Cortex of kidney (tissue), 1 donor: ENCODE data around the gene TMEM41A.

Source experiments
- DNase-seq: peaks from one replicate; lab custom pipeline; 2025; lab: John Stamatoyannopoulos, UW

TMEM41A gene

GRCh38 chr3:185498503-185499396 is at the start of gene TMEM41A:
Gene TMEM41A, minus strand, starts transcription at chr3:185499035. Its CDS starts 74 bp downstream, at chr3:185498961.
- DNase-seq = peak; percentile 65

DNA sequence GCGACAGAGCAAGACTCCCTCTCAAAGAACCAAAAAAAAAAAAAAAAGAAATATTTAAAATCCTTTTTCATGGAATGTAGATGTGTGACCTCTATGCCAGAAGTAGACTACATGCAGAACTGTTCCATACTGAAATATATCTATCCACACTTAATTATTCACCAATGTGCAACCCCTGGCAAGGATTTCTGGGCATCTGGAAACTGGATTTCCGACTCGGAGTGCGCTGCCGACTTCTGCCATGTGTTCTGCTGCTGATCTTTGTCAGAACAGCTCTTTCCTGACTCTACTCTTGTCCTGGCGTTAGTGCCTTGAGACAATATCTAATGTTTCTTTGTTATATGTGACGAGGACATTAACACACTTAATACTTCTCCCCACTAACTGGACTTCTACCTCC is 41.9 kb upstream of the TMEM41A start:
- DNase-seq = no peak

DNA sequence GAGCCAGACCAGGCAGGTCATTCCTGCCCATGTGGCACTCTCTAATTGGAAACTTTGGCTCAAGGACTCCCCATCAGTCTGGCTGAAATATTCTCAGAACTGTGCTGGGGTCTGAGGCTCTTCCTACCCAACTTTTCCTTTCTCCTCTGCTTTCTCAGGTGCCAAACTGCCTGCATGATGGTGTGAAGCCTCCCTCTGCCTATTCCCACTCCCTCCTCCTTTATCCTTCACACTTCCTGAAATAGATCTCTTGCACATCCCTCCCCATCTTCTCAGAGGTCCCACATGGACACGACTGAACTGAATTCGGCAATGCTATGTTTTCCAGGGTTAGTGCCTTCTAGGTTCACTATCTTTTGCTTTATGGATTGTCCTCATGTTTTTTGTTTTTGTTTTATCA is 41.1 kb upstream of the TMEM41A start:
- DNase-seq = no peak

DNA sequence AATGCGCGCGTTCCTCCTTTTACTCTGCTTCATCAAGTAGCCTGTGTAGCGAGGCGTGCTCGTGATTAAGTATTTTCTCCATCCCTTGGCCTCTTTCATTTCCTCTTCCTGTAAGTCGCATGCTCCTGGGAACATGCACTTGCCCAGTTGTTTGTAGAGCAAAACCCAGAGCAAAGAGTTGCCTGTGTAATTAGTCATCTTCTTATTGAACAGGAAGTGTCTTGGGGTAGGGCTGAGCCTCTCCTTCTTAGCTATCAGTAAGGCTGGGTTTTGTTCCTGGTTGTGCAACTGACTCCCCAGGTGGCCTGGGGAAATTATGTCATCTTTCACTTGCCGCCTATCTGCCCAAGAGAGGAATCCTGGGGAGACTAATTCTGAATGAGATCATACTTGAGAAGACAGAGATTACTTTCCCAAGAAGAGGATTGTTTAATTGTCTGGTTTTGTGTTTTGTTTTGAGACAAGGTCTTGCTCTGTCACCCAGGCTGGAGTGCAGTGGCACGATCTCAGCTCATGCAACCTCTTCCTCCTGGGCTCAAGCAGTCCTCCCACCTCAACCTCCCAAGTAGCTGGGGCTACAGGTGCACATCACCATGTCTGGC is 38.6 kb upstream of the TMEM41A start:
- no peak for DNase-seq

- DNase-seq = no peak
Measured at GRCh38 chr3:185534511-185534910, 35.7 kb upstream of the TMEM41A start.

- no peak for DNase-seq
Measured at GRCh38 chr3:185532901-185533300, 34.1 kb upstream of the TMEM41A start.

DNA sequence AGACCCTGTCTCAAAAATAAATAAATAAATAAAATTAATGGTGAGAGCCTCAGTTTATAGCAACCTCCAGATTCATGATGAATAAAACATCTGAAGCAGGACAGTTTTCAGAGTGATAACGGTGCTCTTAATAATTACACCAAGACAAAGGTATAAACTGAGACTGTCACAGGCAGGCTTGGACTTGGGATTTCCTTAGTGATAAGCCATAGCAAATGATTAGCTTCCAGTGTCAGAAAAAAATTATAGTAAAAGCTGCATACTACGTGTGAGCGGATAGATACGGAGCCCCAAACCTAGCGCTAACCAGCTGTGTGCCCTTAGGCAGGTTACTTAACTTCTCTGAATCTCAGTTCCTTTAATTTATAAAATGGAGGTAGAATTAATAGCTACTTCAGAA is 32.0 kb upstream of the TMEM41A start:
- no peak for DNase-seq

- DNase-seq = no peak
Measured at GRCh38 chr3:185528532-185528931, 29.7 kb upstream of the TMEM41A start.

- DNase-seq = no peak
Measured at GRCh38 chr3:185527364-185527763, 28.5 kb upstream of the TMEM41A start.

DNA sequence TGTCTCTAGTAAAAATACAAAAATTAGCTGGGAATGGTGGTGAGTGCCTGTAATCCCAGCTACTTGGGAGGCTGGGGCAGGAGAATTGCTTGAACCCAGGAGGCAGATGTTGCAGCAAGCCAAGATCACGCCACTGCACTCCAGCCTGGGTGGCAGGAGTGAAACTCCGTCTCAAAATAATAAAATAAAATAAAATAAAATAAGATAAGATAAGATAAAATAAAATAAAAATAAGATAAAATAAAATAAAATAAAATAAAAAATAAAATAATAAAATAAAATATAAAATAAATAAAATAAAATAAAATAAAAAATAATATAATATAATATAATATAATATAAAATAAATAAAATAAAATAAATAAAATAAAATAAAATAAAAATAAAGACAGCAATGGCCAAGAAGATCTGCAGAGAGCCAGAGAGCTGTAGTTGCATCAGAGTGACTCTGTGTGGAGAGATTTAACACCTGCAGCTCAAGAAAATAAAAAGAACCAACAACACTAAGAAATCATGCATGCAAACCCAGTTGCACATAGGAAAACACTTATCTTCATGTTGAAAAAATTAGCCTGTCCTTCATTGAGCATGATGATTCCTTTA is 27.6 kb upstream of the TMEM41A start:
- no peak for DNase-seq

DNA sequence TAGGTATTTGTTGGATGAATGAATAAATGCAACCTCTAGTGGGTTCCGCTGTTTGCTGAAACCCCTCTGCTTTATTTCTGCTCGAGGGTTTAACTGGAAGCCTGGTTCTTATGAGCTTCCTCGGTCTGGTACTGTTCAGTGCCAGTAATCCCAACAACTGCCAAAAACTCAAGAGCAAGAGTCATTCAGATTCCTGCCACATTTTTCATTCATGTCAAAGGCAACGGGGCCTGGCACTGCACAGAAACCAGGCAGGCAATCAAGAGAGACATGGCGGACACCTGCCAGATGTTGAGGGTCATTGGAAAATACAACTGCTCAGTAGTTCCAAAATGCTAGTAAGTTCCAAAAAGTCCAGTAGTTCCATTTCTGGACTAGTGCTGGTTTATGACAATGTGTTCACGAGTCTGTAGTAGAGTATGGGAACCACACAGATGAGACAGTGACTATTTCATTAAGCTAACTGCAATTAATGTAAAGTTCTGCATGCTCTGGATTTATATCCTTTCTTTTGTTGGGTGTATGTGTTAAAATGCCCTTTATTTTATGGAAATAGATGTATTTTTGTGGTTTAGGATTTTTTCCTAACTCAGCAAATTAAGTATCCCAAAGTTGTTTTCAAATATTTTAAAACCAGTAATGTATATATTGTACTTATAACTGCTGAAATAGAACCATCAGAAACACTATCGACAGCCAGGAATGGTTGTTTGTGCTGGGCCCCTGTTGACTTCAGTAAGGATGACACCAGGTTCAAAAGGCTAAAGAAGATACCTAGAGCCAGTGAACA is 22.7 kb upstream of the TMEM41A start:
- DNase-seq = no peak

DNA sequence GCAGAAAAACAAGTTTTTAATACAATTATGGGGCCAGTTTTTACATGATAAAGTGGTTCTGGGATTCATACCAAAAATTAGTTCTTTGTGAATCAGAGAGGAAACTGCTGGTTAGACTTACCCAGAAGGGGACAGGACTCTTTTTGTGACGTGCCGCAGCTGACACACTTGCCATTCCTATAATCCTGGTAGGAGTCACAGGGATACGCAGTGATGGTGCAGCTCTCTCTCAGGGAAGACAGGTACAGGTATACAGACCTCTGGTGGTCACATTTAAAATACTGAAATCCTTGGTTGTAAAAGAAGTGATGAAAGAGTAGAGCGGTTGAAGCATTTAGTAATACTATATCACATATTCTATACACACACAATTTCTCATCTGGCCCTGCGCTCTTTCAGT is 20.2 kb upstream of the TMEM41A start:
- no peak for DNase-seq

DNA sequence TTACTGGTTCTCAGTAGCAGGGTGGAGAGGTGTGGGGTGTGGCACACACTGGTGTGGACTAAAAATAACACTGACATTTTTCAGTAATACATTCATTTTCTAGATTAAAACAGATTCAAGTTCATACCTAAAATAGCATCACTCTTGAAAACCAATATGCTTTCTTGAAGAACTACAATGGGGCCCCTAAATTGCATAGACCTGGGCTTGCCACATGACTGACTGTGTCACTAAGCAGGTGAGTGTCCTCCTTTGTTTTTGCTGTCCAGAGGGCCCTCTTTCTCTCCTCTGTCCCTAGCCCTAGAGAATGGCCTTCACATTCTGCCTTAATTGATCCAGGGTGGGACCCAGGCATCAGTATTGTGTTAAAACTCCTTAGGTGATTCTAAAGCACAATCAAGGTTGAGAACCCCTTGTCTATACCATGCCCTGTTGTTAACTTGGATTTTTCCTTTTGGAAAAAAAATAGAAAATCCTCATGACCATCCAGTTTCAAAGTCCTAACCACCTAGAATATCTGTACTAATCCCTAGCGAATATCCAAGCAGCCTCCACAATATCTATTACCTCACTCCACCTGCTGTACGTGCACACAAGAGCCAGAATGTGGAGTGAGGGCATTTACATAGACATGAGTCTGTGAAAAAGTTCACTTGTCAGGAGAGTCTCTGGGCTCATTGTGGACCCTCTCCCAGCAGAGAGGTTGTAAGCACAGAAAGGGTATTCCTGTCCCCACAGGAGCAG is 18.7 kb upstream of the TMEM41A start:
- no peak for DNase-seq

DNA sequence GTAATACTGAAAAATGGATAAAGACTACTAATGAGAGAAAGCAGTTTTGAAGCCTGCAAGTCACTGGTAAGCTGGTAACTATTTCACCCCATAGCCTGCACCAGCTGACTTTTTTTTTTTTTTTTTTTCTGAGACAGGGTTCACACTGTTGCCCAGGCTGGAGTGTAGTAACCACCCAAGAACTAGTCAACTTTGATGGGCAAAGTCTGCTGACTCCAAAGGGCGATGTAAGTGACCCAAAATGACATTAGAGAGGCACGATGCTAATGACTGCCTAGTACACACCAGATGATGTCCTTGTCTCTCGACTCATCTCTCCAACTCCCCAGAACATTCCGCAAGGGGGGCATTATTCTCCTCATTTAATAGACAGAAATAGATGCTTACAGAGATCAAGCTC is 12.9 kb upstream of the TMEM41A start:
- DNase-seq = no peak

- no peak for DNase-seq
Measured at GRCh38 chr3:185508335-185508991, 9.6 kb upstream of the TMEM41A start.

DNA sequence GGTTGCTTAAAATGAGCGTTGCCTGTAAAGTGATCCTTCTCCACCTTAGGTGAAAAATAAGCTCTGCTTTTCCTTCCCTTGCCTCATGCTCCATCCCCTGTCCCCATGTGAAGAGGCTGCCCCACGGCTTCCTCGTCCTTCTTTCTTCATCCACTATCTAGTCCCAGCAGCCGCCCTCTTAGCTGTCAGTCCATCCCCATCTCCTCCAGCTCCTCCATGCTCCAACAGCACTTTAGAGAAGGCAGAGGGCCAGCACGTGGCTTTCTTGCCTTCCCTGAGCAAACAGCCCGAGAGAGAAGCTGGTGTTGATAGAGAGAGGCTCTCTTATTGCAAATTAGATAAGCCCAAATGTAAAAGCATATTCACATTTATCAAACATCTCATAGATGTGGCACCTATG is 9.0 kb upstream of the TMEM41A start:
- no peak for DNase-seq

GRCh38 chr3:185504636-185505035 is 5.8 kb upstream of the TMEM41A start:
- no peak for DNase-seq

DNA sequence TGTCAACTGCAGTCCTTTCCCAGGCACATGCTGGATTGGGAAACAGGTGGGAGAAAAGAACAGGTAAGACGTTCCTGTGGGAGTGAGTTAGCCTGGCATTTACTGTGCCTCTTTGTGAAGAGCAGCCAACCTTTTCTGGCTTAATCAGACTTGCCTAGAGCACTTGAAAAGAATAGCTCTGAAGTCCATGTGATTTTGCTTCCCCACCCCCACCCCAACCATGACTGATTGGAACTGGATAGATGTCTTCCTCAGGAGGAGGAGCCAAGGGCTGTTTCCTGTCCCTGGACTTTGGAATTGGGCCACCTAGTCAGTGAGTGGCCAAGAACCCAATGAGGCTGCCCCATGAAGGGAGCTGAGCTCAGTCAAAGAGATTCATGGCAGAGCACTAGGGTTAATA is 4.7 kb upstream of the TMEM41A start:
- DNase-seq = no peak

GRCh38 chr3:185502987-185503386 is 4.2 kb upstream of the TMEM41A start:
- no peak for DNase-seq

GRCh38 chr3:185490241-185490640 is 8.6 kb downstream of the TMEM41A start:
- no peak for DNase-seq

DNA sequence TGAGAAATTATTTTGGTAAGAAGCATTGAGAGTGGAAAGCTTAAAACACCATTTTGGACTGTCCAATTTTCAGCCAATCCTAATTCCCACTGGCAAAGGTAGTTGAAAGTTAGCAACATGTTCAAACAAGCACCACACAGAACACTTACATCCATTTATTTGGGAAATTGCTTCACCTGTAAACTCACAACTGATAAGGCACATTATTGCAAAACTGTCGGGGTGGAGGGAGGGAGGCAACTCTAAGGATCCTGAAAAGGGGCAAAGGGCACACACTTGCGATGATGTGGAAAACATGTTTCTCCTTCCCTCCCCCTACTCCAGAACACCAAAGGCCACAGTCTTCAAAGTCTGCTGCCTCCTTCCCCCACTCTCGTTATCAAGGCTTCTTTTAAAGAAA is 9.4 kb downstream of the TMEM41A start:
- DNase-seq = no peak
